Body of pancreas (tissue), 4 donors: Measurements from ENCODE around the gene TC2N. TPM values are rescaled to one million over a fixed set of nuclear protein-coding genes. Genes with fewer than 3 reads are reported as not detected.

Experiments
- ATAC-seq: fragments of 150-250 bp; one replicate; pipeline ENCODE4 v1.9.1; 2016
- DNase-seq, 4 donors: peaks; one replicate each; pipeline ENCODE4 v3.0.0-alpha.2; 2019
- H3K27ac ChIP-seq, 4 donors: fragments of 200-600 bp; sonication (generic); 1 replicate in 3 of 4; 2 replicates in 1 of 4; pipeline versions ENCODE4 v1.5.1 to v1.6.1; 2016 to 2019; ENCODE audit warnings: mild to moderate bottlenecking in 1 of 4, mixed read lengths in 1 of 4, moderate library complexity in 1 of 4
- H3K27me3 ChIP-seq, 2 donors: fragments of 200-600 bp; sonication (generic); one replicate each; pipeline ENCODE4 v1.6.0; 2016; ENCODE audit warnings: mild to moderate bottlenecking in 1 of 2
- H3K36me3 ChIP-seq, 2 donors: fragments of 200-600 bp; sonication (generic); replicated peaks in 1 of 2; 2 replicates each; pipeline ENCODE4 v1.5.1; 2016; ENCODE audit warnings: low read depth in 2 of 2; ENCODE audit not compliant: insufficient read depth in 1 of 2
- H3K4me1 ChIP-seq: fragments of 200-600 bp; sonication (generic); one replicate; pipeline ENCODE4 v1.6.0; 2016
- H3K4me3 ChIP-seq, 2 donors: fragments of 200-600 bp; sonication (generic); 1 replicate in 1 of 2; 2 replicates in 1 of 2; pipeline ENCODE4 v1.5.1; 2016 to 2019
- H3K9me3 ChIP-seq, 3 donors: fragments of 200-600 bp; sonication (generic); 1 replicate in 2 of 3; 2 replicates in 1 of 3; pipeline ENCODE4 v1.5.1; 2016
- CTCF ChIP-seq, 7 experiments: fragments of 450-650 bp in 4 of 7; fragments of 200-600 bp in 3 of 7; sonication (generic) in 3 of 7; IDR thresholded peaks; one replicate each; pipeline ENCODE4 v1.5.1; 2016 to 2019; ENCODE audit warnings: antibody characterized with exemption in 7 of 7
- POLR2A ChIP-seq, 3 donors: fragments of 450-650 bp; IDR thresholded peaks; one replicate each; pipeline ENCODE4 v1.6.1; 2016; ENCODE audit warnings: antibody characterized with exemption in 3 of 3, mild to moderate bottlenecking in 2 of 3
- WGBS, 2 donors: methylation state at CpG; one replicate each; pipeline ENCODE4 v1.1.5; 2017; 5-methylcytosine and 5-hydroxymethylcytosine counted together
- intact Hi-C: fragments of 100-400 bp; cut with DNase I; formaldehyde crosslinking; loops from one replicate; pipeline ENCODE4 v1.15.1; 2023
- total RNA-seq, 2 donors: library from RNA; depleted of rRNA; stranded (reverse); fragments of >200 nt; gene quantifications; one replicate each; pipeline ENCODE4 v1.1.0, GENCODE V29; 2016

The TC2N gene
- total RNA-seq, 2 donors from 2014 or later = 105 to 168 TPM

- TF ChIP-seq POLR2A (IDR thresholded peaks at IDR 0.05) (no peak), CTCF (IDR thresholded peaks at IDR 0.05) (no peak)
- H3K27me3 ChIP-seq = no peaks in the 10 kb centered on the region
- no peak within 1 kb of the TSS for H3K4me3 ChIP-seq
- no peaks in the 10 kb centered on the region for H3K4me1 ChIP-seq
- WGBS, 2 donors = 91 to 94% methylated on average over 2 of the region's 2 CpGs
- no peaks in the 10 kb centered on the region for H3K36me3 ChIP-seq
- no peak within 1 kb of the TSS for H3K27ac ChIP-seq
- intact Hi-C loops = no loop called here
- no peaks in the 10 kb centered on the region for H3K9me3 ChIP-seq
- DNase-seq (no peak), ATAC-seq (no peak)
These were observed 135.3 kb downstream of the TC2N start, which contains the start of gene CATSPERB for GRCh38 chr14:91731986-91732385. CATSPERB (minus strand) TSS chr14:91732086; CDS start chr14:91729479, 2,607 bp downstream.

GRCh38 chr14:91731018-91731417 lies 136.3 kb downstream of the TC2N start:
- no peak for TF ChIP-seq POLR2A (IDR thresholded peaks at IDR 0.05)
- TF ChIP-seq CTCF (IDR thresholded peaks at IDR 0.05) = no peak
- H3K4me3 ChIP-seq = no peak overlapping the region
- ATAC-seq = peak; percentile 66
- no peaks in the 10 kb centered on the region for H3K36me3 ChIP-seq
- no peaks in the 10 kb centered on the region for H3K27me3 ChIP-seq
- H3K9me3 ChIP-seq = no peaks in the 10 kb centered on the region
- H3K27ac ChIP-seq = no peak overlapping the region
- peak in 1 of 4 donors; percentile 37 for DNase-seq
- H3K4me1 ChIP-seq = no peaks in the 10 kb centered on the region
- intact Hi-C loops = no loop called here
- WGBS, 2 donors = 31 to 46% methylated on average over 2 of the region's 2 CpGs

- ATAC-seq (no peak), DNase-seq (no peak)
- Histone ChIP-seq H3K27ac (no peak overlapping the region), H3K9me3 (no peaks in the 10 kb centered on the region), H3K4me3 (no peak overlapping the region), H3K27me3 (no peaks in the 10 kb centered on the region), H3K36me3 (no peaks in the 10 kb centered on the region), H3K4me1 (no peaks in the 10 kb centered on the region)
- intact Hi-C loops = no loop called here
- no peak for TF ChIP-seq CTCF (IDR thresholded peaks at IDR 0.05)
- no peak for TF ChIP-seq POLR2A (IDR thresholded peaks at IDR 0.05)
- WGBS, 2 donors = 82 to 86% methylated on average over 3 of the region's 3 CpGs
These were observed 137.6 kb downstream of the TC2N start for GRCh38 chr14:91729756-91730155.

Other genes starting within 250 kb of the TC2N start
- gene CATSPERB, start 135.4 kb downstream of the TC2N start, total RNA-seq = 10 to 100 TPM; 20.4 to 70.0 TPM
- 100 to 1,000 TPM in 1 of 2 donors, 10 to 100 TPM in 1; 52.1 to 129 TPM for gene FBLN5, start 80.2 kb upstream of the TC2N start, total RNA-seq
- 10 to 100 TPM; 25.2 to 33.6 TPM for gene TRIP11, start 172.5 kb upstream of the TC2N start, total RNA-seq
- gene ATXN3, start 239.0 kb upstream of the TC2N start, total RNA-seq = 10 to 100 TPM in 1 of 2 donors, 1 to 10 TPM in 1; 5.9 to 16.1 TPM